Lower leg skin (tissue), 4 donors: ENCODE measurements around the gene GRIK3. TPM values are rescaled to one million over a fixed set of nuclear protein-coding genes. Genes with fewer than 3 reads are reported as not detected.

ENCODE experiments used
- DNase-seq, 2 donors: peaks; one replicate each; pipeline ENCODE4 v3.0.0-alpha.2; 2019; ENCODE audit warnings: low spot score in 2 of 2
- H3K4me3 ChIP-seq: fragments of 200-600 bp; sonication (generic); 2 replicates; pipeline ENCODE4 v1.5.1; 2017; ENCODE audit warnings: mild to moderate bottlenecking, low read depth; ENCODE audit not compliant: poor library complexity, severe bottlenecking
- CTCF ChIP-seq, 3 donors: fragments of 450-650 bp; IDR thresholded peaks; one replicate each; pipeline ENCODE4 v1.5.1; 2016; ENCODE audit warnings: antibody characterized with exemption in 3 of 3, mild to moderate bottlenecking in 3 of 3, moderate library complexity in 2 of 3
- POLR2A ChIP-seq, 2 donors: fragments of 450-650 bp; IDR thresholded peaks; one replicate each; pipeline ENCODE4 v1.6.1; 2016 to 2017; ENCODE audit warnings: antibody characterized with exemption in 2 of 2, mild to moderate bottlenecking in 1 of 2, moderate library complexity in 1 of 2
- WGBS, 2 donors: methylation state at CpG; one replicate each; pipeline ENCODE4 v1.1.5; 2018; 5-methylcytosine and 5-hydroxymethylcytosine counted together
- intact Hi-C: fragments of 100-400 bp; cut with DNase I; formaldehyde crosslinking; loops from one replicate; pipeline ENCODE4 v1.15.0; 2023; ENCODE audit warnings: low total_unique reads
- total RNA-seq, 4 donors: library from RNA; depleted of rRNA; stranded (reverse); fragments of >200 nt; gene quantifications; one replicate each; pipeline ENCODE4 v1.1.0, GENCODE V29; 2016

The GRIK3 gene
- total RNA-seq, 4 donors from 2014 or later: 0.04 to 0.36 (median 0.19) TPM

DNA sequence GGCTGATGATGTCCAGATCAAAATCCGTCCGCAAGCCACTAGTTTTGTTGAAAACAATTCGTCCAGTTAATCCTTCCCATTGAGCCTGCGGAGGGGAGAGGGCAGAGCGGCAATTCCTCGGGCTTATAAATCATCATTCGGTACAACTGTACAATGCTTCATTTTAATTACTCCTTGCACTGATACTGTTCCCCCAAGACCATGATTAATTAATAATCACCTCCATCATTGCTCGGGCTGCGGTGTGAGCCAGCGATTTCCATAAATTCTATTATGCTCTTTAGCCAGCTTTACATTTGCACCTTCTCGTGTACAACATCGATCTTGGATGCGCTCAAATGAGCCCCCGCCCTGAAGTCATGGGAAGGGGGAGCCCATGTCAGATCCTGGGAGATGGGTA lies 180.7 kb downstream of the GRIK3 start:
- intact Hi-C loops: no loop called here
- DNase-seq: no peak
- 90% methylated on average over 14 of the region's 14 CpGs for WGBS, 2 donors
- no peak overlapping the region for H3K4me3 ChIP-seq
- TF ChIP-seq POLR2A (IDR thresholded peaks at IDR 0.05) (no peak), CTCF (IDR thresholded peaks at IDR 0.05) (no peak)

GRCh38 chr1:36852586-36852985 lies 181.7 kb downstream of the GRIK3 start:
- TF ChIP-seq CTCF (IDR thresholded peaks at IDR 0.05) (no peak), POLR2A (IDR thresholded peaks at IDR 0.05) (no peak)
- whole genome bisulfite sequencing, 2 donors: 78 to 83% methylated on average over 5 of the region's 5 CpGs
- intact Hi-C loops: no loop called here
- no peak overlapping the region for H3K4me3 ChIP-seq
- no peak for DNase-seq

GRCh38 chr1:36851595-36851994 lies 182.7 kb downstream of the GRIK3 start:
- DNase-seq: no peak
- 67 to 82% methylated on average over 4 of the region's 4 CpGs for WGBS, 2 donors
- no peak overlapping the region for H3K4me3 ChIP-seq
- TF ChIP-seq POLR2A (IDR thresholded peaks at IDR 0.05): no peak
- no peak for TF ChIP-seq CTCF (IDR thresholded peaks at IDR 0.05)
- intact Hi-C loops: no loop called here

GRCh38 chr1:36851087-36851486 lies 183.2 kb downstream of the GRIK3 start:
- no peak for TF ChIP-seq CTCF (IDR thresholded peaks at IDR 0.05)
- no peak for TF ChIP-seq POLR2A (IDR thresholded peaks at IDR 0.05)
- WGBS, 2 donors: 58 to 61% methylated on average over 6 of the region's 6 CpGs
- intact Hi-C loops: no loop called here
- no peak for DNase-seq
- H3K4me3 ChIP-seq: no peak overlapping the region

- intact Hi-C loops: no loop called here
- H3K4me3 ChIP-seq: no peak overlapping the region
- 69 to 77% methylated on average over 12 of the region's 12 CpGs for WGBS, 2 donors
- no peak for DNase-seq
- TF ChIP-seq CTCF (IDR thresholded peaks at IDR 0.05) (no peak), POLR2A (IDR thresholded peaks at IDR 0.05) (no peak)
Measured at GRCh38 chr1:36849956-36850355, 184.4 kb downstream of the GRIK3 start.

- intact Hi-C loops: no loop called here
- WGBS, 2 donors: 8% methylated on average over 2 of the region's 2 CpGs
- no peak overlapping the region for H3K4me3 ChIP-seq
- no peak for TF ChIP-seq POLR2A (IDR thresholded peaks at IDR 0.05)
- no peak for TF ChIP-seq CTCF (IDR thresholded peaks at IDR 0.05)
- no peak for DNase-seq
Measured at GRCh38 chr1:36847761-36848160, 186.6 kb downstream of the GRIK3 start.
